HepG2 (cell line): ENCODE results near the gene RAD9A. TPM values are rescaled to one million over a fixed set of nuclear protein-coding genes. Genes with fewer than 3 reads are reported as not detected.

Experiments
- BHLHE40 ChIP-seq: IDR thresholded peaks from 2 replicates; pipeline ENCODE4 v1.6.1; 2011; ENCODE audit warnings: low read length, improper control_type of control experiment
- CTCF ChIP-seq: sonication (generic); formaldehyde crosslinking; IDR thresholded peaks from 2 replicates; pipeline ENCODE4 v1.5.0; 2020; ENCODE audit warnings: mild to moderate bottlenecking, missing genetic modification reagents, moderate library complexity
- EED ChIP-seq: sonication (generic); formaldehyde crosslinking; IDR thresholded peaks from 2 replicates; pipeline ENCODE4 v1.5.0; 2020; ENCODE audit warnings: mild to moderate bottlenecking, missing genetic modification reagents
- FOSL2 ChIP-seq: sonication (generic); formaldehyde crosslinking; IDR thresholded peaks from 2 replicates; pipeline ENCODE4 v1.4.0; 2020; ENCODE audit warnings: missing genetic modification reagents
- GABPB1 ChIP-seq: IDR thresholded peaks from 2 replicates; pipeline ENCODE4 v1.6.1; 2016; ENCODE audit warnings: mild to moderate bottlenecking, missing genetic modification reagents, moderate library complexity, missing compliant biosample characterization
- GATAD2A ChIP-seq: IDR thresholded peaks from 2 replicates; pipeline ENCODE4 v1.6.1; 2016
- HDAC2 ChIP-seq: sonication (generic); formaldehyde crosslinking; IDR thresholded peaks from 2 replicates; pipeline ENCODE4 v1.4.0; 2020; ENCODE audit warnings: missing genetic modification reagents
- JUN ChIP-seq: sonication (generic); formaldehyde crosslinking; IDR thresholded peaks from 2 replicates; pipeline ENCODE4 v1.4.0; 2020; ENCODE audit warnings: mild to moderate bottlenecking, missing genetic modification reagents
- KAT8 ChIP-seq: IDR thresholded peaks from 2 replicates; pipeline ENCODE4 v1.6.1; 2016; ENCODE audit warnings: missing genetic modification reagents, missing compliant biosample characterization
- KLF16 ChIP-seq, 2 experiments: sonication (generic) in 1 of 2; formaldehyde crosslinking in 1 of 2; IDR thresholded peaks; 2 replicates each; pipeline versions ENCODE4 v1.6.1 to v1.8.0; 2016 to 2023; ENCODE audit warnings: missing genetic modification reagents in 2 of 2, missing compliant biosample characterization in 1 of 2
- MAZ ChIP-seq, 2 experiments: sonication (generic) in 1 of 2; formaldehyde crosslinking in 1 of 2; IDR thresholded peaks; 2 replicates each; pipeline versions ENCODE4 v1.5.0 to v1.6.1; 2012 to 2020; ENCODE audit warnings: low read depth in 2 of 2, mild to moderate bottlenecking in 2 of 2, borderline replicate concordance in 1 of 2, improper control_type of control experiment in 1 of 2, low read length in 1 of 2, missing genetic modification reagents in 1 of 2, moderate library complexity in 1 of 2
- PCBP2 ChIP-seq: fragments of 200-400 bp; formaldehyde crosslinking; optimal IDR thresholded peaks from 2 replicates; pipeline ENCODE3; 2018; ENCODE audit warnings: low read length, low read depth; ENCODE audit not compliant: poor library complexity, severe bottlenecking
- SAP130 ChIP-seq: IDR thresholded peaks from 2 replicates; pipeline ENCODE4 v1.6.1; 2016; ENCODE audit warnings: low read depth
- STAG1 ChIP-seq: sonication (generic); formaldehyde crosslinking; IDR thresholded peaks from 2 replicates; pipeline ENCODE4 v1.4.0; 2020; ENCODE audit warnings: missing genetic modification reagents
- ZFP36 ChIP-seq: fragments of 150-350 bp; IDR thresholded peaks from 2 replicates; pipeline ENCODE4 v1.6.1; 2018; ENCODE audit warnings: borderline replicate concordance, low read length, low read depth; ENCODE audit not compliant: partially characterized antibody
- ZFP91 ChIP-seq: sonication (generic); formaldehyde crosslinking; IDR thresholded peaks from 2 replicates; pipeline ENCODE4 v1.9.0; 2022; ENCODE audit warnings: missing genetic modification reagents, mild to moderate bottlenecking, borderline replicate concordance
- ZMYM3 ChIP-seq: sonication (generic); formaldehyde crosslinking; IDR thresholded peaks from 2 replicates; pipeline ENCODE4 v1.5.1; 2020; ENCODE audit warnings: mild to moderate bottlenecking, missing genetic modification reagents
- ZNF296 ChIP-seq: sonication (generic); formaldehyde crosslinking; conservative IDR thresholded peaks from 2 replicates; pipeline ENCODE4 v1.5.0; 2020; ENCODE audit warnings: mild to moderate bottlenecking, missing genetic modification reagents
- ZNF619 ChIP-seq: sonication (generic); formaldehyde crosslinking; IDR thresholded peaks from 2 replicates; pipeline ENCODE4 v1.4.0; 2020; ENCODE audit warnings: mild to moderate bottlenecking, missing genetic modification reagents
- ZNF652 ChIP-seq: IDR thresholded peaks from 2 replicates; pipeline ENCODE4 v1.6.1; 2016; ENCODE audit warnings: low read depth, borderline replicate concordance
- polyA plus RNA-seq, 8 experiments: library from polyadenylated mRNA; depleted of rRNA in 3 of 8; stranded (reverse) in 7 of 8; unstranded in 1 of 8; fragments of >200 nt; fragmentation: Illumina TruSeq in 4 of 8; extraction: Trizol in 4 of 8; gene quantifications; 2 replicates each; pipeline versions ENCODE4 v1.2.1 to v1.2.3, GENCODE V29; 2011 to 2016; ENCODE audit warnings: low read depth in 4 of 8, missing spikeins in 1 of 8, mixed read lengths in 1 of 8; ENCODE audit not compliant: insufficient read depth in 1 of 8
- total RNA-seq, 5 experiments: library from RNA; depleted of rRNA; stranded (reverse); fragments of >200 nt; fragmentation: Illumina TruSeq; extraction: Trizol; gene quantifications; 2 replicates each; pipeline ENCODE4 v1.2.3, GENCODE V29; 2016; ENCODE audit warnings: low read depth in 1 of 5
- TF ChIP-seq, protein P1 (sequence below): IDR thresholded peaks from 2 replicates; pipeline ENCODE4 v1.6.1; 2016; ENCODE audit warnings: low read depth

Gene RAD9A
- total and polyA plus RNA-seq, 2 of the 13 experiments (the other 11 are each of a cell fraction or from before 2014, with no cell fraction given): 10.1 to 15.7 TPM

DNA sequence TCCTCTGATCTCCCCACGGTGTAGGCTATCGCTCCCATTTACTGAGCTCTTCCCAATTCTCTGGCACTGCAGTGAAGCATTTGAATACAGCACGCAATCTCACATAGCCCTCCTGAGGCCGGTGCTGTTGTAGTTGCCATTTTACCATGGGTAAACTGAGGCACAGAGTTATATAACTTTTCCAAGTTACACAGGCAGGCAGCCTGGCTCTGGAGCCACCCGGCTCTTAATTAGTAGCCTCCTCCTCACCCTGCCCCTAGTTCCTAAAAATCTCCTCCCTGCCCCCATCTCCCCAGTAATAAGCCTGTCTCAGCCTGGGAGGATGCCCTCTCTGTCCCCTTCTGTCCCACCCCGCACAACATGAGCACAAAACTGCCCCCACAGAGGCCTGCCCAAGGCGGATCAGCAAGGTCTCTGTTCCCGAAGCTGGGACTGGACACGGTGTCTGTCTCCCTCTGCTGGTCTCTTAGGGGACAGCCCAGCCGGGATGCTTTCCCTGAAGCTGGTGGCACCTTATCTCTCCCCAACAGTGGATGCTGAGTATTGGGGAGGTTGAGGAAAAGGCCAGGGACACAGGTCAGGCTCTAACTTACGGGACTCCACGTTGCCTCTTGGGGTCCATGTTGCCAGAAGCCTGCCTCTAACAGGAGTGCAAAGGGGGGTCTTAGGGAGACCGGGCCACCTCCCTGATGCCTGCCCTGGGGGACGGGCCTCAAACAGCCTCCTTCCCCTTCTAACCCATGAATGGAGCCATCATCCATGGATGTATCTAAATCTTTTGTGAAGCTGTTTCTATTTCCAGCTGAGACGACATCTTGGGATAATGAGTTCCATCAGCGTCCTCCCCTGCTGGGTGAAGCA, 9.3 kb upstream of the RAD9A start (continued):
- peak; percentile 54 for TF ChIP-seq FOSL2 (CRISPR knock-in tag)
- no peak for TF ChIP-seq JUN (CRISPR knock-in tag)
- TF ChIP-seq GABPB1 (CRISPR knock-in tag): peak; percentile 29; the same call in 1 of the 2 replicates
- 0 out of 2 replicates have a peak, but pooled peaks have one; percentile 51 for TF ChIP-seq ZMYM3 (CRISPR knock-in tag)
- TF ChIP-seq MAZ (IDR thresholded peaks at IDR 0.05; ENCODE audit: borderline replicate concordance, low read depth, low read length): 0 out of 2 replicates have a peak, but pooled peaks have one; percentile 35
- 0 out of 2 replicates have a peak, but pooled peaks have one; percentile 28 for TF ChIP-seq MAZ (CRISPR knock-in tag; IDR thresholded peaks at IDR 0.05; ENCODE audit: low read depth)
- peak; percentile 35; the same call in 1 of the 2 replicates for TF ChIP-seq ZFP91 (CRISPR knock-in tag)
- peak; percentile 98 for TF ChIP-seq STAG1 (CRISPR knock-in tag)
- TF ChIP-seq BHLHE40: 0 out of 2 replicates have a peak, but pooled peaks have one; percentile 7
- TF ChIP-seq, protein P1, sequence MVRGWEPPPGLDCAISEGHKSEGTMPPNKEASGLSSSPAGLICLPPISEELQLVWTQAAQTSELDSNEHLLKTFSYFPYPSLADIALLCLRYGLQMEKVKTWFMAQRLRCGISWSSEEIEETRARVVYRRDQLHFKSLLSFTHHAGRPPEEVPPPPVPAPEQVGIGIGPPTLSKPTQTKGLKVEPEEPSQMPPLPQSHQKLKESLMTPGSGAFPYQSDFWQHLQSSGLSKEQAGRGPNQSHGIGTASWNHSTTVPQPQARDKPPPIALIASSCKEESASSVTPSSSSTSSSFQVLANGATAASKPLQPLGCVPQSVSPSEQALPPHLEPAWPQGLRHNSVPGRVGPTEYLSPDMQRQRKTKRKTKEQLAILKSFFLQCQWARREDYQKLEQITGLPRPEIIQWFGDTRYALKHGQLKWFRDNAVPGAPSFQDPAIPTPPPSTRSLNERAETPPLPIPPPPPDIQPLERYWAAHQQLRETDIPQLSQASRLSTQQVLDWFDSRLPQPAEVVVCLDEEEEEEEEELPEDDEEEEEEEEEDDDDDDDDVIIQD: 0 out of 2 replicates have a peak, but pooled peaks have one; percentile 21
- peak; percentile 60; the same call in 1 of the 2 replicates for TF ChIP-seq ZNF619 (CRISPR knock-in tag)
- TF ChIP-seq ZNF296: no peak
- 0 out of 2 replicates have a peak, but pooled peaks have one; percentile 21 for TF ChIP-seq KAT8 (CRISPR knock-in tag)
- TF ChIP-seq EED (CRISPR knock-in tag): 0 out of 2 replicates have a peak, but pooled peaks have one; percentile 26
- no peak for TF ChIP-seq PCBP2
- TF ChIP-seq ZFP36: peak; percentile 72
- TF ChIP-seq GATAD2A (CRISPR knock-in tag): peak; percentile 51; the same call in 1 of the 2 replicates
- TF ChIP-seq SAP130: peak; percentile 20; the same call in 1 of the 2 replicates
- TF ChIP-seq HDAC2 (CRISPR knock-in tag): peak; percentile 33; the same call in 1 of the 2 replicates
- TF ChIP-seq ZNF652 (CRISPR knock-in tag): peak; percentile 92
- TF ChIP-seq KLF16 (CRISPR knock-in tag; IDR thresholded peaks at IDR 0.05): 0 out of 4 replicates have a peak, but pooled peaks of 1 of the 2 experiments have one; percentile 32
- peak; percentile 97 for TF ChIP-seq CTCF (CRISPR knock-in tag)
